Esophagus squamous epithelium (tissue), 4 donors: ENCODE measurements around the gene PSMD14.

ENCODE experiments used
- CTCF ChIP-seq, 6 experiments: fragments of 450-650 bp in 4 of 6; fragments of 200-600 bp in 2 of 6; sonication (generic) in 2 of 6; IDR thresholded peaks; one replicate each; pipeline ENCODE4 v1.5.1; 2016 to 2019; ENCODE audit warnings: antibody characterized with exemption in 6 of 6, mild to moderate bottlenecking in 4 of 6, moderate library complexity in 4 of 6
- POLR2A ChIP-seq, 4 donors: fragments of 450-650 bp; IDR thresholded peaks; one replicate each; pipeline ENCODE4 v1.6.1; 2017; ENCODE audit warnings: antibody characterized with exemption in 4 of 4, mild to moderate bottlenecking in 4 of 4, moderate library complexity in 3 of 4

- TF ChIP-seq CTCF (IDR thresholded peaks at IDR 0.05) (no peak), POLR2A (IDR thresholded peaks at IDR 0.05) (no peak)
These were observed 128.2 kb downstream of the PSMD14 start for GRCh38 chr2:161436411-161436810.
